HL-60 (cell line): ENCODE data around the gene AGAP1.

Experiments
- CTCF ChIP-seq: IDR thresholded peaks from one replicate; pipeline ENCODE4 v1.5.1; 2011; ENCODE audit warnings: low read length, control low read depth, inconsistent platforms; ENCODE audit not compliant: insufficient read depth
- POLR2AphosphoS5 ChIP-seq: IDR thresholded peaks from 2 replicates; pipeline ENCODE4 v1.6.1; 2012; ENCODE audit warnings: low read depth

DNA sequence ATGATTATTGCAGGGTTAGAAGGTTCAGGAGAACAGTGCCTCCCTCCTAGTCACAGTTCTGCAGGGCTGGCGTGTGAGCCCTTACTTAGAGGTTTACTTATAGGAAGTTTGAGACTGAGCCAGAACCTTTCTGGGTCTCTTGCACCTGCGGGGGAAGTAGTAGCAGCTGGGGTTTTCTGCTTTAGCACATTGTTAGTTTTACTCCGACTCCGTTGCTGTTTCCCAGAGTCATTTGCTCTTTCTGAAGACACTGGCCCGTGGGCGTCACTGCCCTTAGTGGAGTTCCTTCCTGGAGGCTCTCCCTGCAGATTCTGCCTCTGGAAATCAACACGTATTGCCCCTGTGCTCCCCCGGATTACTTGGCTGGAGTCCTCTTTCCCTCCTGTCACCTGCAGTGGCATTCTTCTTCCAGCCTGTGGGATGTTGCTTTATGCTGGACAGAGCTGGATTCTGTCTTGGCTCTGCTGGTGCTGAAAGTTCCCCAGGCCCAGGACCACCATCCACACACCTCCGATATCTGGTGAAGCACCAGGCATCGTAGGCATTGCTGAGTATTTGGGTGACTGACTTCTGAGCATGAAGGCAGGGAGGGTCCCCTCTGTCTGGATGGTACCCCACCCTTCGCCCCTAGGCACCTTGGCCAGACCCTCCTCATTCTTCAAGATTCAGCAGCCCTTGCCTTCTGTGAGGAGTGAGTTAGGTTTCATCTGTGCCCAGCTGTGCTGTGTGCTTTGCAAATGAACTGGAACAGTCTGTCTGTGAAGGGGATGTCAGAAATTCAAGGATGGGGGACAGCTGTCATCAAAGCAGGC, 51.7 kb downstream of the AGAP1 start:
- no peak for TF ChIP-seq CTCF
- TF ChIP-seq POLR2AphosphoS5: no peak
